MCF 10A (cell line): ENCODE measurements around the gene TEK. TPM values are rescaled to one million over a fixed set of nuclear protein-coding genes. Genes with fewer than 3 reads are reported as not detected.

ENCODE experiments used
- BruUV-seq: library from RNA; stranded (reverse); fragments of 400-500 nt; replicated peaks from 2 replicates; lab custom pipeline; 2021; lab: Mats Ljungman, UMichigan
- CTCF ChIA-PET: fragments of 300-600 bp; sonication (Branson Sonifier 250); formaldehyde crosslinking; extraction: SDS; loops from one replicate; lab custom pipeline; 2021; ENCODE audit warnings: antibody characterized with exemption, inconsistent platforms; lab: Yijun Ruan, JAX
- POLR2A ChIA-PET: fragments of 300-600, 350-650 bp; sonication (Branson Sonifier 250); formaldehyde crosslinking; extraction: SDS; loops from one replicate; lab custom pipeline; 2020; ENCODE audit warnings: antibody characterized with exemption, inconsistent platforms; lab: Yijun Ruan, JAX
- DNase-seq: peaks from one replicate; pipeline ENCODE4 v3.0.0-alpha.2; 2018; ENCODE audit not compliant: unreplicated experiment
- H3K27ac Mint-ChIP-seq: one replicate; pipeline ENCODE4 v1.8.0; 2022; ENCODE audit warnings: mild to moderate bottlenecking, low read depth, mixed read lengths; ENCODE audit not compliant: unreplicated experiment
- H3K27me3 Mint-ChIP-seq: one replicate; pipeline ENCODE4 v1.8.0; 2022; ENCODE audit warnings: mixed read lengths; ENCODE audit not compliant: insufficient read depth, unreplicated experiment
- H3K36me3 Mint-ChIP-seq: one replicate; pipeline ENCODE4 v1.8.0; 2022; ENCODE audit warnings: mild to moderate bottlenecking, moderate library complexity, mixed read lengths; ENCODE audit not compliant: insufficient read depth, unreplicated experiment
- H3K4me1 Mint-ChIP-seq: one replicate; pipeline ENCODE4 v1.8.0; 2022; ENCODE audit warnings: mixed read lengths; ENCODE audit not compliant: insufficient read depth, unreplicated experiment
- H3K4me3 Mint-ChIP-seq: one replicate; pipeline ENCODE4 v1.8.0; 2022; ENCODE audit warnings: mild to moderate bottlenecking, moderate library complexity, mixed read lengths; ENCODE audit not compliant: unreplicated experiment
- H3K9me3 Mint-ChIP-seq: one replicate; pipeline ENCODE4 v1.8.0; 2022; ENCODE audit warnings: mixed read lengths; ENCODE audit not compliant: unreplicated experiment
- intact Hi-C: fragments of 100-400 bp; cut with micrococcal nuclease; formaldehyde crosslinking; loops from 2 replicates; pipeline ENCODE4 v1.14.1; 2022
- total RNA-seq: library from RNA; stranded (reverse); gene quantifications from 2 replicates; pipeline ENCODE4 v1.2.3, GENCODE V29; 2022
- TF ChIP-seq, protein P1 (sequence below): fragments of 200-600 bp; IDR thresholded peaks from one replicate; pipeline ENCODE4 v1.8.0; 2022; ENCODE audit warnings: antibody characterized with exemption, mild to moderate bottlenecking; ENCODE audit not compliant: unreplicated experiment

TEK gene
- total RNA-seq, 1 experiment from 2014 or later, result 0.91 TPM

- H3K9me3 Mint-ChIP-seq, result no peaks in the 10 kb centered on the region
- no peaks in the 10 kb centered on the region for H3K27me3 Mint-ChIP-seq
- ChIA-PET CTCF (no interaction called here), POLR2A (interaction anchor here (2.1 kb wide), 1 partner anchor 24 kb away, joined by 9 read pairs; no protein-coding TSS in a partner anchor)
- peak overlapping the region; percentile 75 for H3K27ac Mint-ChIP-seq
- H3K4me1 Mint-ChIP-seq, result peaks cover 26% of the 10 kb centered on the region
- no peak overlapping the region for H3K4me3 Mint-ChIP-seq
- TF ChIP-seq, protein P1, sequence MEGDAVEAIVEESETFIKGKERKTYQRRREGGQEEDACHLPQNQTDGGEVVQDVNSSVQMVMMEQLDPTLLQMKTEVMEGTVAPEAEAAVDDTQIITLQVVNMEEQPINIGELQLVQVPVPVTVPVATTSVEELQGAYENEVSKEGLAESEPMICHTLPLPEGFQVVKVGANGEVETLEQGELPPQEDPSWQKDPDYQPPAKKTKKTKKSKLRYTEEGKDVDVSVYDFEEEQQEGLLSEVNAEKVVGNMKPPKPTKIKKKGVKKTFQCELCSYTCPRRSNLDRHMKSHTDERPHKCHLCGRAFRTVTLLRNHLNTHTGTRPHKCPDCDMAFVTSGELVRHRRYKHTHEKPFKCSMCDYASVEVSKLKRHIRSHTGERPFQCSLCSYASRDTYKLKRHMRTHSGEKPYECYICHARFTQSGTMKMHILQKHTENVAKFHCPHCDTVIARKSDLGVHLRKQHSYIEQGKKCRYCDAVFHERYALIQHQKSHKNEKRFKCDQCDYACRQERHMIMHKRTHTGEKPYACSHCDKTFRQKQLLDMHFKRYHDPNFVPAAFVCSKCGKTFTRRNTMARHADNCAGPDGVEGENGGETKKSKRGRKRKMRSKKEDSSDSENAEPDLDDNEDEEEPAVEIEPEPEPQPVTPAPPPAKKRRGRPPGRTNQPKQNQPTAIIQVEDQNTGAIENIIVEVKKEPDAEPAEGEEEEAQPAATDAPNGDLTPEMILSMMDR, result no peak
- peak; percentile 10 for DNase-seq
- peaks cover 4% of the 10 kb centered on the region for H3K36me3 Mint-ChIP-seq
- intact Hi-C loops, result no loop called here
- BruUV-seq, result no TSS peak
Measured at GRCh38 chr9:27157097-27157496, 48.1 kb downstream of the TEK start.

DNA sequence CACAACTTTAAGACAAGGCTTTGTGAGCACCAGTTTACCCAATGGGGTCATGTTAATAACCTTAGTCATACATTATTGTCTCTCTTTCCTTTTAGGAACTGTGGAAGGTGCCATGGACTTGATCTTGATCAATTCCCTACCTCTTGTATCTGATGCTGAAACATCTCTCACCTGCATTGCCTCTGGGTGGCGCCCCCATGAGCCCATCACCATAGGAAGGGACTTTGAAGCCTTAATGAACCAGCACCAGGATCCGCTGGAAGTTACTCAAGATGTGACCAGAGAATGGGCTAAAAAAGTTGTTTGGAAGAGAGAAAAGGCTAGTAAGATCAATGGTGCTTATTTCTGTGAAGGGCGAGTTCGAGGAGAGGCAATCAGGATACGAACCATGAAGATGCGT lies 48.7 kb downstream of the TEK start:
- H3K27ac Mint-ChIP-seq, result no peak overlapping the region
- ChIA-PET POLR2A (interaction anchor here (2.1 kb wide), 1 partner anchor 23 kb away, joined by 9 read pairs; no protein-coding TSS in a partner anchor), CTCF (interaction anchor here (0.6 kb wide), 1 partner anchor 91 kb away, joined by 4 read pairs; no protein-coding TSS in a partner anchor)
- peaks cover 26% of the 10 kb centered on the region for H3K4me1 Mint-ChIP-seq
- no peak for DNase-seq
- H3K36me3 Mint-ChIP-seq, result peaks cover 4% of the 10 kb centered on the region
- no TSS peak for BruUV-seq
- intact Hi-C loops, result no loop called here
- TF ChIP-seq, protein P1, result no peak
- H3K4me3 Mint-ChIP-seq, result no peak overlapping the region
- no peaks in the 10 kb centered on the region for H3K27me3 Mint-ChIP-seq
- no peaks in the 10 kb centered on the region for H3K9me3 Mint-ChIP-seq

GRCh38 chr9:27160636-27161035 lies 51.6 kb downstream of the TEK start:
- CTCF ChIA-PET, result interaction anchor here (0.8 kb wide), 1 partner anchor 10 kb away, joined by 3 read pairs; no protein-coding TSS in a partner anchor
- Mint-ChIP-seq H3K4me1 (peaks cover 15% of the 10 kb centered on the region), H3K27ac (no peak overlapping the region), H3K36me3 (no peaks in the 10 kb centered on the region), H3K27me3 (no peaks in the 10 kb centered on the region), H3K4me3 (no peak overlapping the region), H3K9me3 (no peaks in the 10 kb centered on the region)
- POLR2A ChIA-PET, result interaction anchor here (1.1 to 1.3 kb wide), 2 partner anchors 8 to 20 kb away, joined by 6 read pairs; no protein-coding TSS in a partner anchor
- TF ChIP-seq, protein P1, result no peak
- DNase-seq, result no peak
- intact Hi-C loops, result no loop called here
- no TSS peak for BruUV-seq

DNA sequence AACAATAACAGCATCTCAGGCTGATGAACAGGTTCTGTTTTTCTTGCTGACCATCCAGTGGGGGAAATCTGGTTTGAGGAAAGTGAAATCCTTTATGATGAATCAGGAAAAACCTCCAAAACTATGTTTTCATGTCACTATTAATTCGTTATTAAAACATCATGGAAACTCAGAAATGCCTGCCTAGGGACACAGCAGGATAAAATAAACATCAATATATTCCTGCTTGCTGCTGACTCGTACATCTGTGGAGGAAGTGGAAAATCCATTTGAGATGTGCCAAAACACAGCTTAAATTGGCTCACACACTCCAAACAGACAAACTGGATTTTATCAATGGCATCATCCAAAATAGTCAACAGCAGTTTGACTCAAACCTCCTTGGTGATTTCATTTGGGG lies 53.0 kb downstream of the TEK start:
- BruUV-seq, result no TSS peak
- Mint-ChIP-seq H3K27ac (no peak overlapping the region), H3K27me3 (no peaks in the 10 kb centered on the region), H3K36me3 (no peaks in the 10 kb centered on the region), H3K4me1 (peaks cover 5% of the 10 kb centered on the region), H3K4me3 (no peak overlapping the region), H3K9me3 (no peaks in the 10 kb centered on the region)
- DNase-seq, result no peak
- ChIA-PET CTCF (interaction anchor here (0.9 kb wide), 1 partner anchor 129 kb away, joined by 4 read pairs; no protein-coding TSS in a partner anchor), POLR2A (no interaction called here)
- TF ChIP-seq, protein P1, result no peak
- intact Hi-C loops, result no loop called here
